ENCODE results near the gene SMO. TPM values are rescaled to one million over a fixed set of nuclear protein-coding genes. Genes with fewer than 3 reads are reported as not detected.
A peak's percentile ranks its signal among the peaks of the same experiment; 100 is the strongest.

Gene SMO
- total RNA-seq, 1 donor from 2014 or later: 37.4 TPM

DNA sequence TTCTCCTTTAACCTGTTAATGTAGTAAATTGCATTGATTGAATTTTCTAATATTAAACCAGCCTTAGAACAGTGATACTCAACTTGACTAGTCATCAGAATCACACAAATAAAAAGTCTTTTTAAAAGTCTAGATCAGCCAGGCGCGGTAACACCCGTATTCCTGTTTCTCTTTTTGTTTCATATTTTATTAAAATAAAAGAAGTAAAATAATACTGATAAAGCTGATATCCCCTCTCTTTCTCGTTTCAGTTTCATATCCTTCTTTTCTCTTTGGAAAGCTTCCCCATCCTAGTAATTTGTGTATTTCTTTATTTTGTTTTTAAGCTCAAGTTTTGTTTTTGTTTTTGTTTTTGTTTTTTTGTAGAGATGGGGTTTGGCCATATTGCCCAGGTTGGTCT lies 9.3 kb downstream of the SMO start:
- Mint-ChIP-seq H3K27me3 (ENCODE audit: low read depth) (no peaks in the 10 kb centered on the region), H3K36me3 (ENCODE audit: low read depth) (no peaks in the 10 kb centered on the region), H3K9me3 (ENCODE audit: low read depth) (no peaks in the 10 kb centered on the region), H3K4me3 (ENCODE audit: unreplicated experiment) (no peak overlapping the region), H3K4me1 (ENCODE audit: low read depth) (no peaks in the 10 kb centered on the region), H3K27ac (ENCODE audit: unreplicated experiment) (no peak overlapping the region)
- TF ChIP-seq, protein P1, sequence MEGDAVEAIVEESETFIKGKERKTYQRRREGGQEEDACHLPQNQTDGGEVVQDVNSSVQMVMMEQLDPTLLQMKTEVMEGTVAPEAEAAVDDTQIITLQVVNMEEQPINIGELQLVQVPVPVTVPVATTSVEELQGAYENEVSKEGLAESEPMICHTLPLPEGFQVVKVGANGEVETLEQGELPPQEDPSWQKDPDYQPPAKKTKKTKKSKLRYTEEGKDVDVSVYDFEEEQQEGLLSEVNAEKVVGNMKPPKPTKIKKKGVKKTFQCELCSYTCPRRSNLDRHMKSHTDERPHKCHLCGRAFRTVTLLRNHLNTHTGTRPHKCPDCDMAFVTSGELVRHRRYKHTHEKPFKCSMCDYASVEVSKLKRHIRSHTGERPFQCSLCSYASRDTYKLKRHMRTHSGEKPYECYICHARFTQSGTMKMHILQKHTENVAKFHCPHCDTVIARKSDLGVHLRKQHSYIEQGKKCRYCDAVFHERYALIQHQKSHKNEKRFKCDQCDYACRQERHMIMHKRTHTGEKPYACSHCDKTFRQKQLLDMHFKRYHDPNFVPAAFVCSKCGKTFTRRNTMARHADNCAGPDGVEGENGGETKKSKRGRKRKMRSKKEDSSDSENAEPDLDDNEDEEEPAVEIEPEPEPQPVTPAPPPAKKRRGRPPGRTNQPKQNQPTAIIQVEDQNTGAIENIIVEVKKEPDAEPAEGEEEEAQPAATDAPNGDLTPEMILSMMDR (IDR thresholded peaks at IDR 0.05): no peak
- no peak for DNase-seq (ENCODE audit: low spot score)

DNA sequence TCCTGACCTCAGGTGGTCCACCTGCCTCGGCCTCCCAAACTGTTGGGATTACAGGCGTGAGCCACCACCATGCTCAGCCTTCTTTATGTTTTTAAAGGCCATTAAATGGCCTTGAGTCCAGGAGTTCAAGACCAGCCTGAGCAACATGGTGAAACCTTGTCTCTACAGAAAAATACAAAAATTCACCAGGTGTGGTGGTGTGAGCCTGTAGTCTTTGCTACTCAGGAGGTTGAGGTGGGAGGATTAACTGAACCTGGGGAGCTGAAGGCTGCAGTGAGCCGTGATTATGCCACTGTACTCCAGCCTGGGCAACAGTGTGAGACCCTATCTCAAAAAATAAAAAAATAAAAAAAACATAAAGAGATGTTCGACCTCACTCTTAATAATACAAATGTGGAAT lies 11.0 kb downstream of the SMO start:
- TF ChIP-seq, protein P1 (IDR thresholded peaks at IDR 0.05): no peak
- Mint-ChIP-seq H3K36me3 (ENCODE audit: low read depth) (no peaks in the 10 kb centered on the region), H3K4me3 (ENCODE audit: unreplicated experiment) (no peak overlapping the region), H3K27me3 (ENCODE audit: low read depth) (no peaks in the 10 kb centered on the region), H3K4me1 (ENCODE audit: low read depth) (no peaks in the 10 kb centered on the region), H3K27ac (ENCODE audit: unreplicated experiment) (no peak overlapping the region), H3K9me3 (ENCODE audit: low read depth) (no peaks in the 10 kb centered on the region)
- DNase-seq (ENCODE audit: low spot score): no peak

DNA sequence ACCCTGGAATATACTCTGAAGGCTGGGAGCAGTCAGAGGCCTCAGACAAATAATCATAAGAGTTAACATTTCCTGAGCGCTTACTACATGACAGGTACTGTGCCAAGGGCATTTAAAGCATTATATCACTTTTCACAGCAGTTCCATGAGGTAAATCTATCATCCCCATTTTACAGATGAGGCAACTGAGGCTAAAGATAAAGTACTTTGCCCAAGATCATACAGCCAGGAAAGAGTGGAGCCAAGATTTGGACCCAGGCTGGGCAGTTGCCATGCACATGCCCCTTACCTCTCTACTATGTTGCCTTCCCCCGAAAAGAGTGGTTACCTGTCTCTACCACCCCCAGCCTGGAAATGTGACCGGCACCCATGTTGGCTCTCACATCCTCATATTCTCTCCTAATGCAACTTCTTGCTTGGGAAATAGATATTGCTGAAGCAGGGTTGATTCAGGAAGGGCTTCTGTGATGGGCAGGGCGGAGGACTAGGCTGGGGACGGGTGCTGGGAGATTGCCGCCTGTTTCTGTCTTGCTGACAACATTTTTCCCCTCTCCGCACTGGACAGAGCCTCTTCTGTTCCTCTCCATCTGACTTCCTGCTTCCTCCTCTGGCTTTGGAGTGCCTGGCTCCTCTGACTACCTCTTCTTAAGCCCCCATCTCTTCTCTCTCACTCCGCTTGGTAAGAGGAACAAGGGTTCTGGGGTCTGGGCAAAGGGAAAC lies 13.8 kb downstream of the SMO start:
- Mint-ChIP-seq H3K36me3 (ENCODE audit: low read depth) (peaks cover 2% of the 10 kb centered on the region), H3K4me1 (ENCODE audit: low read depth) (no peaks in the 10 kb centered on the region), H3K9me3 (ENCODE audit: low read depth) (no peaks in the 10 kb centered on the region), H3K27ac (ENCODE audit: unreplicated experiment) (no peak overlapping the region), H3K4me3 (ENCODE audit: unreplicated experiment) (no peak overlapping the region), H3K27me3 (ENCODE audit: low read depth) (no peaks in the 10 kb centered on the region)
- TF ChIP-seq, protein P1 (IDR thresholded peaks at IDR 0.05): no peak
- no peak for DNase-seq (ENCODE audit: low spot score)

DNA sequence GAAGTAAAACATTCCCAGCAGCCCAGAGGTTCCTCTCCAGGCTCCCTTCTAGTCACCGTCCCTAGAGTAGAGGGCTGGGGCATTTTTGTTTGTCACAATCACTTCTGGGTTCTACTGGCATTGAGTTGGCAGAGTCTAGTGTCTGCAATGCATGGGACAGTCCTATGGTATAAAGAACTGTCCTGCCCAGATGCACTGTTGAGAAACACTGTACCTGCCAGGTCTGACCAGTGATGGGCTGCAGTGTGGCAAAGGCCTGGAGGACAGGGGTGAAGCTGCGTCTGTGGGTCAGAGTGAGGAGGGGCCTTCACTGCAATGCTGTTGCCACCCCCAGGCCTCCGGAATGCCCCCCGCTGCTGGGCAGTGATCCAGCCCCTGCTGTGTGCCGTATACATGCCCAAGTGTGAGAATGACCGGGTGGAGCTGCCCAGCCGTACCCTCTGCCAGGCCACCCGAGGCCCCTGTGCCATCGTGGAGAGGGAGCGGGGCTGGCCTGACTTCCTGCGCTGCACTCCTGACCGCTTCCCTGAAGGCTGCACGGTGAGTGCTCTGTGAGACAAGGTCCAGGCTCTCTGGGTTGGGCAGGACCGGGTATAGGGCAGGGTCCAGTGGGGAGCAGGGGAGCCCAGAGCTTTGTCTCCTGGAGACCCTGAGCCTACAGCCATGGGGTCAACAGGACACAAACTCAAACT lies 14.8 kb downstream of the SMO start:
- no peaks in the 10 kb centered on the region for H3K9me3 Mint-ChIP-seq (ENCODE audit: low read depth)

DNA sequence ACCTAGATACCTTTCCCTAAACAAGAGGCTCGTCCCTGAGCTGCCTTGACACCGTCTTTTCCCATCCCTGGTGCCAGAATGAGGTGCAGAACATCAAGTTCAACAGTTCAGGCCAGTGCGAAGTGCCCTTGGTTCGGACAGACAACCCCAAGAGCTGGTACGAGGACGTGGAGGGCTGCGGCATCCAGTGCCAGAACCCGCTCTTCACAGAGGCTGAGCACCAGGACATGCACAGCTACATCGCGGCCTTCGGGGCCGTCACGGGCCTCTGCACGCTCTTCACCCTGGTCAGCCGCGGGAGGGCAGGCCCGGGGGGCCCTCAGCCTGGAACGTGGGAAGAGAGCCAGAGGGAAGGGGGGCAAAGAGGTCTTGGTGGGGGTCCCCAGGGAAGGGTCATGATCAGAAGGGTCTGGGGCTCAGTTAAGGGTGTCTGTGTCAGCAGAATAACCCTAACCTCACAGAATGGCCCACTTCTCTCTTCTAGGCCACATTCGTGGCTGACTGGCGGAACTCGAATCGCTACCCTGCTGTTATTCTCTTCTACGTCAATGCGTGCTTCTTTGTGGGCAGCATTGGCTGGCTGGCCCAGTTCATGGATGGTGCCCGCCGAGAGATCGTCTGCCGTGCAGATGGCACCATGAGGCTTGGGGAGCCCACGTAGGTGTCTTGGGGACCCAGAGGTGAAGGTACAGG lies 16.8 kb downstream of the SMO start:
- Mint-ChIP-seq H3K27ac (ENCODE audit: unreplicated experiment) (peak overlapping the region; percentile 78), H3K4me1 (ENCODE audit: low read depth) (no peaks in the 10 kb centered on the region), H3K9me3 (ENCODE audit: low read depth) (no peaks in the 10 kb centered on the region), H3K36me3 (ENCODE audit: low read depth) (peaks cover 4% of the 10 kb centered on the region), H3K4me3 (ENCODE audit: unreplicated experiment) (no peak overlapping the region), H3K27me3 (ENCODE audit: low read depth) (no peaks in the 10 kb centered on the region)
- no peak for DNase-seq (ENCODE audit: low spot score)
- TF ChIP-seq, protein P1 (IDR thresholded peaks at IDR 0.05): no peak

More for the DNA sequence above, 14.8 kb downstream of the SMO start:
- Mint-ChIP-seq H3K36me3 (ENCODE audit: low read depth) (peaks cover 2% of the 10 kb centered on the region), H3K27me3 (ENCODE audit: low read depth) (no peaks in the 10 kb centered on the region), H3K4me1 (ENCODE audit: low read depth) (no peaks in the 10 kb centered on the region), H3K4me3 (ENCODE audit: unreplicated experiment) (no peak overlapping the region), H3K27ac (ENCODE audit: unreplicated experiment) (no peak overlapping the region)
- DNase-seq (ENCODE audit: low spot score): no peak
- TF ChIP-seq, protein P1 (IDR thresholded peaks at IDR 0.05): no peak
